ENCODE results near the gene HSPG2. TPM values are rescaled to one million over a fixed set of nuclear protein-coding genes. Genes with fewer than 3 reads are reported as not detected.

HSPG2 gene
- total and polyA plus RNA-seq, 2 of the 8 experiments (the other 6 are each of a cell fraction or from before 2014, with no cell fraction given), result 17.8 to 111 TPM

DNA sequence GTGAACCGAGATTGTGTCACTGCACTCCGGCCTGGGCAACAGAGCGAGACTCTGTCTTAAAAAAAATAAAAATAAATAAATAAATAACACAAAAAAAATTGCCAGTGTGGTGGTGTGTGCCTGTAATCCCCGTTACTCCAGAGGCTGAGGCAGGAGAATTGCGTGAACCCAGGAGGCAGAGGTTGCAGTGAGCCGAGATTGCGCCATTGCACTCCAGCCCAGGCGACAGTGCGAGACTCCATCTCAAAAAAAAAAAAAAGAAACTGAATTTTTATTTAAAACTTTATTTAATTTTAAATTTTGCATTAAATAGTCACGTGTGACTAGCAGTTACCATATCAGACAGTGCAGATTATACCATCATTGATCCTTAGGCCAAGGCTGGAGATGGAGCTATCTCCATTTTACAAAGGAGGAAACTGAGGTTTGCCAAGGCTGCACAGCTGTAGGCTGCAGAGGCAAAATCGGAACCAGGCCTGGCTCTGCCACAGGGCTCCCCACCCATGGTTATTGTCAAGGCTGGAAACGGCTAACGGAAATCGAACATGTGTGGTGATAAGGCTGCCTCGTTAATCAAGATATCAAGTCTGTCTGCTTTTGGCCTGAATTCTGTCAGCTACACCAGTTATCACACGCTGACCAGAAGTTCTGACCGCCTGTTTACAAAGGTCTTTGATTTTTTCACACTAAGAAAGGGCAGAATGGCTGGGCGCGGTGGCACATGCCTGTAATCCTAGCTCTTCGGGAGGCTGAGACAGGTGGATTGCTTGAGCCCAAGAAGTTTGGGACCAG lies 20.5 kb downstream of the HSPG2 start (continued):
- no peak for TF ChIP-seq EGR1 (IDR thresholded peaks at IDR 0.05; ENCODE audit: borderline replicate concordance, low read depth, low read length)
- TF ChIP-seq, protein P1, sequence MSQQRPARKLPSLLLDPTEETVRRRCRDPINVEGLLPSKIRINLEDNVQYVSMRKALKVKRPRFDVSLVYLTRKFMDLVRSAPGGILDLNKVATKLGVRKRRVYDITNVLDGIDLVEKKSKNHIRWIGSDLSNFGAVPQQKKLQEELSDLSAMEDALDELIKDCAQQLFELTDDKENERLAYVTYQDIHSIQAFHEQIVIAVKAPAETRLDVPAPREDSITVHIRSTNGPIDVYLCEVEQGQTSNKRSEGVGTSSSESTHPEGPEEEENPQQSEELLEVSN (IDR thresholded peaks at IDR 0.05), result no peak
